DND-41 (cell line): ENCODE data around the gene PHLPP1.

Source experiments
- CTCF ChIP-seq: IDR thresholded peaks from 2 replicates; pipeline ENCODE4 v1.5.1; 2012; ENCODE audit warnings: borderline replicate concordance, low read length, moderate library complexity, mild to moderate bottlenecking; ENCODE audit not compliant: poor library complexity, severe bottlenecking; ENCODE audit errors: extremely low read depth
- EZH2 ChIP-seq: IDR thresholded peaks from 3 replicates; pipeline ENCODE4 v1.6.1; 2012; ENCODE audit warnings: borderline replicate concordance, low read depth, mild to moderate bottlenecking, moderate library complexity, low read length, inconsistent platforms; ENCODE audit not compliant: severe bottlenecking

GRCh38 chr18:62776024-62776570 lies 60.8 kb downstream of the PHLPP1 start:
- no peak for TF ChIP-seq CTCF
- TF ChIP-seq EZH2: no peak
